ENCODE measurements around the gene TFEB.

DNA sequence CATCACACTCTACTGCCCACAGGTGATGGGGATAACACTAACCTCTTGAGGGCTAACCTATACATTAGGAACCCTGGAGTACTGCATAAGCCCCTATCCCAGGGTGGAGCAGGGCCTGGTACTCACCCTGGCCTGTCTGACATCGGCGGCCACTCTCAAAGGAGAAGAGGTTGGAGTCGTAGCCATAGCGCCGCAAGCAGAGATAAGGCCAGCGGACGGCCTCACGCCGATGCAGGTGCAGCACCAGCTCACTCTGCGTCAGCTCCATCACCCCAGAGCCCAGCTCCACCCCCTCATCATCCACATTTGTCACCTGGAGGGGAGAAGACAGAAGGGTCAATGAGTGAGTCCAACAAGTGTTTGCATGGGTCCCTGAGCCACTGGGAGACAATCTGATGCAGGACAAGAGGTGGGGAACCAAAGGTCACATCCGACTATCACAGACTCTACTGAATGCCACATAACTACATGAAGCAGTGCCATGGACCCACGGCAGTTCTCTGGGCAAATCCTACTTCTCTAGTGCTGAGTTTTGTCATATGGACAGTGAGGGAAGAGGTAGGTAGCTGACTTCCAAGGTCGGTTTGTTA is 40.0 kb upstream of the TFEB start:
- TF ChIP-seq POLR2A (IDR thresholded peaks at IDR 0.05; ENCODE audit: low read depth, low read length) (no peak), POU2F2 (IDR thresholded peaks at IDR 0.05; ENCODE audit: low read depth, low read length) (no peak), POLR2AphosphoS5 (IDR thresholded peaks at IDR 0.05; ENCODE audit: low read depth, low read length) (no peak), TAF1 (IDR thresholded peaks at IDR 0.05; ENCODE audit: low read depth, low read length) (no peak)
